Measurements from ENCODE around the gene MST1R.

DNA sequence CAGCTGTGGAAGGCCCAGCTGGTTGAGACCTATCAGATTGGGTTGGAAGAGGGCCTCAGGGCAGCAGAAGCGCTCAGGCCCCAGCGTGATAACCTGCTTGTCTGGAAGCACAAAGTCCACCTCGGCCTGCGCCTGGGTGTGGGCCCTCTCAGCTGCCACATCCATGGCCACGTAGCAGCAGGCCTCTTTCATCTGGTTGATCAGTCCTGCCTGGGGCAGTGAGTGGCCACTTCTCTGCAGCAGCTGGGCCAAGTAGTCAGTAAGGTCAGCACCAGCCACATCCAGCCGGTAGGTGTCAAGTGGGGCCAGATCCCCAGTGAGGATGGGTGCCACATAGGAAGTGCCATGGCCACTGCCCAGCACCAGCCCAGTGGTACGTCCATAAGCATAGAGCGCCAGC, 30.1 kb downstream of the MST1R start:
- TF ChIP-seq, protein P1, sequence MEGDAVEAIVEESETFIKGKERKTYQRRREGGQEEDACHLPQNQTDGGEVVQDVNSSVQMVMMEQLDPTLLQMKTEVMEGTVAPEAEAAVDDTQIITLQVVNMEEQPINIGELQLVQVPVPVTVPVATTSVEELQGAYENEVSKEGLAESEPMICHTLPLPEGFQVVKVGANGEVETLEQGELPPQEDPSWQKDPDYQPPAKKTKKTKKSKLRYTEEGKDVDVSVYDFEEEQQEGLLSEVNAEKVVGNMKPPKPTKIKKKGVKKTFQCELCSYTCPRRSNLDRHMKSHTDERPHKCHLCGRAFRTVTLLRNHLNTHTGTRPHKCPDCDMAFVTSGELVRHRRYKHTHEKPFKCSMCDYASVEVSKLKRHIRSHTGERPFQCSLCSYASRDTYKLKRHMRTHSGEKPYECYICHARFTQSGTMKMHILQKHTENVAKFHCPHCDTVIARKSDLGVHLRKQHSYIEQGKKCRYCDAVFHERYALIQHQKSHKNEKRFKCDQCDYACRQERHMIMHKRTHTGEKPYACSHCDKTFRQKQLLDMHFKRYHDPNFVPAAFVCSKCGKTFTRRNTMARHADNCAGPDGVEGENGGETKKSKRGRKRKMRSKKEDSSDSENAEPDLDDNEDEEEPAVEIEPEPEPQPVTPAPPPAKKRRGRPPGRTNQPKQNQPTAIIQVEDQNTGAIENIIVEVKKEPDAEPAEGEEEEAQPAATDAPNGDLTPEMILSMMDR (IDR thresholded peaks at IDR 0.05; ENCODE audit: insufficient read depth, low read depth, low read length): no peak
- no peak for TF ChIP-seq EZH2 (IDR thresholded peaks at IDR 0.05; ENCODE audit: insufficient read depth, low read length)

Measured in astrocyte (in vitro differentiated cells and primary cell).